ENCODE data around the gene RGP1. TPM values are rescaled to one million over a fixed set of nuclear protein-coding genes. Genes with fewer than 3 reads are reported as not detected.

The RGP1 gene
- total RNA-seq, 1 donor from 2014 or later, result 34.9 TPM

GRCh38 chr9:35732800-35733541, 16.1 kb upstream of the RGP1 start:
- Mint-ChIP-seq H3K36me3 (ENCODE audit: low read depth) (peaks cover 3% of the 10 kb centered on the region), H3K27ac (ENCODE audit: unreplicated experiment) (peak overlapping the region; percentile 85), H3K9me3 (no peaks in the 10 kb centered on the region), H3K4me1 (peaks cover 23% of the 10 kb centered on the region), H3K4me3 (peak overlapping the region; percentile 99), H3K27me3 (ENCODE audit: low read depth) (no peaks in the 10 kb centered on the region)
- TF ChIP-seq CTCF (conservative IDR thresholded peaks at IDR 0.05), result no peak
- DNase-seq (ENCODE audit: low read depth, low spot score), result no peak

GRCh38 chr9:35734096-35734495, 15.0 kb upstream of the RGP1 start:
- no peak for TF ChIP-seq CTCF (conservative IDR thresholded peaks at IDR 0.05)
- H3K27ac Mint-ChIP-seq (ENCODE audit: unreplicated experiment), result no peak overlapping the region
- peaks cover 11% of the 10 kb centered on the region for H3K36me3 Mint-ChIP-seq (ENCODE audit: low read depth)
- H3K27me3 Mint-ChIP-seq (ENCODE audit: low read depth), result no peaks in the 10 kb centered on the region
- DNase-seq (ENCODE audit: low read depth, low spot score), result no peak
- no peaks in the 10 kb centered on the region for H3K9me3 Mint-ChIP-seq
- peak overlapping the region; percentile 99 for H3K4me3 Mint-ChIP-seq
- H3K4me1 Mint-ChIP-seq, result peaks cover 23% of the 10 kb centered on the region

GRCh38 chr9:35736201-35736633, 12.9 kb upstream of the RGP1 start:
- peak overlapping the region; percentile 81 for H3K27ac Mint-ChIP-seq (ENCODE audit: unreplicated experiment)
- peak; percentile 77 for TF ChIP-seq CTCF (conservative IDR thresholded peaks at IDR 0.05)
- DNase-seq (ENCODE audit: low read depth, low spot score), result peak; percentile 60
- no peaks in the 10 kb centered on the region for H3K27me3 Mint-ChIP-seq (ENCODE audit: low read depth)
- peak overlapping the region; percentile 86 for H3K4me3 Mint-ChIP-seq
- peaks cover 23% of the 10 kb centered on the region for H3K4me1 Mint-ChIP-seq
- H3K9me3 Mint-ChIP-seq, result no peaks in the 10 kb centered on the region
- peaks cover 15% of the 10 kb centered on the region for H3K36me3 Mint-ChIP-seq (ENCODE audit: low read depth)

GRCh38 chr9:35737143-35737542, 11.9 kb upstream of the RGP1 start:
- no peak overlapping the region for H3K4me3 Mint-ChIP-seq
- H3K27me3 Mint-ChIP-seq (ENCODE audit: low read depth), result no peaks in the 10 kb centered on the region
- peaks cover 23% of the 10 kb centered on the region for H3K4me1 Mint-ChIP-seq
- TF ChIP-seq CTCF (conservative IDR thresholded peaks at IDR 0.05), result no peak
- H3K36me3 Mint-ChIP-seq (ENCODE audit: low read depth), result peaks cover 19% of the 10 kb centered on the region
- H3K27ac Mint-ChIP-seq (ENCODE audit: unreplicated experiment), result peak overlapping the region; percentile 50
- H3K9me3 Mint-ChIP-seq, result no peaks in the 10 kb centered on the region
- DNase-seq (ENCODE audit: low read depth, low spot score), result no peak

- no peak for TF ChIP-seq CTCF (conservative IDR thresholded peaks at IDR 0.05)
- Mint-ChIP-seq H3K9me3 (no peaks in the 10 kb centered on the region), H3K4me3 (peak overlapping the region; percentile 34), H3K36me3 (ENCODE audit: low read depth) (peaks cover 22% of the 10 kb centered on the region), H3K4me1 (peaks cover 18% of the 10 kb centered on the region), H3K27ac (ENCODE audit: unreplicated experiment) (no peak overlapping the region), H3K27me3 (ENCODE audit: low read depth) (no peaks in the 10 kb centered on the region)
- DNase-seq (ENCODE audit: low read depth, low spot score), result no peak
These were observed 10.9 kb upstream of the RGP1 start for GRCh38 chr9:35738186-35738585.
